CD14-positive monocyte (primary cell): ENCODE measurements around the gene CTSD. TPM values are rescaled to one million over a fixed set of nuclear protein-coding genes. Genes with fewer than 3 reads are reported as not detected.

Experiments used
- DNase-seq, 3 donors: peaks; one replicate each; pipeline ENCODE4 v3.0.0-alpha.2; 2011 to 2022
- H2AFZ ChIP-seq: 2 replicates; pipeline ENCODE4 v1.6.0; 2012; ENCODE audit warnings: mild to moderate bottlenecking, low read depth, low read length, inconsistent platforms; ENCODE audit not compliant: insufficient read depth, poor library complexity, severe bottlenecking
- H3K27ac ChIP-seq, 2 donors: 1 replicate in 1 of 2; 2 replicates in 1 of 2; pipeline ENCODE4 v1.5.1; 2012 to 2013; ENCODE audit warnings: low read length in 2 of 2, control low read depth in 1 of 2, inconsistent platforms in 1 of 2, low read depth in 1 of 2, mild to moderate bottlenecking in 1 of 2
- H3K27me3 ChIP-seq, 2 donors: one replicate each; pipeline versions ENCODE4 v1.6.0 to v1.6.1; 2011 to 2013; ENCODE audit warnings: low read length in 2 of 2; ENCODE audit not compliant: control insufficient read depth in 2 of 2, insufficient read depth in 2 of 2
- H3K36me3 ChIP-seq, 2 donors: replicated peaks in 1 of 2; 1 replicate in 1 of 2; 2 replicates in 1 of 2; pipeline versions ENCODE4 v1.5.1 to v1.6.1; 2012 to 2013; ENCODE audit warnings: low read length in 2 of 2, control low read depth in 1 of 2, inconsistent platforms in 1 of 2, mild to moderate bottlenecking in 1 of 2; ENCODE audit not compliant: insufficient read depth in 2 of 2, control insufficient read depth in 1 of 2
- H3K4me1 ChIP-seq, 2 donors: 1 replicate in 1 of 2; 2 replicates in 1 of 2; pipeline versions ENCODE4 v1.5.1 to v1.6.1; 2012 to 2013; ENCODE audit warnings: low read length in 2 of 2, control low read depth in 1 of 2, inconsistent platforms in 1 of 2, mild to moderate bottlenecking in 1 of 2, moderate library complexity in 1 of 2; ENCODE audit not compliant: insufficient read depth in 2 of 2, control insufficient read depth in 1 of 2
- H3K4me2 ChIP-seq: replicated peaks from 2 replicates; pipeline ENCODE3; 2012; ENCODE audit warnings: low read length, moderate library complexity, mild to moderate bottlenecking; ENCODE audit not compliant: poor library complexity, severe bottlenecking; ENCODE audit errors: extremely low read depth
- H3K4me3 ChIP-seq, 3 experiments: fragments of 200-600 bp in 1 of 3; sonication (generic) in 1 of 3; replicated peaks in 1 of 3; 1 replicate in 2 of 3; 2 replicates in 1 of 3; pipeline ENCODE4 v1.5.1; 2011 to 2013; ENCODE audit warnings: low read length in 3 of 3, mild to moderate bottlenecking in 3 of 3, control low read depth in 2 of 3, low read depth in 2 of 3, inconsistent platforms in 1 of 3, moderate library complexity in 1 of 3
- H3K79me2 ChIP-seq: 2 replicates; pipeline ENCODE4 v1.6.0; 2012; ENCODE audit warnings: mild to moderate bottlenecking, control low read depth, inconsistent platforms, low read length, moderate library complexity; ENCODE audit not compliant: insufficient read depth
- H3K9ac ChIP-seq: 2 replicates; pipeline ENCODE4 v1.6.0; 2017; ENCODE audit warnings: low read length, mild to moderate bottlenecking; ENCODE audit not compliant: insufficient read depth, poor library complexity, severe bottlenecking
- H3K9me3 ChIP-seq, 2 donors: replicated peaks in 1 of 2; 1 replicate in 1 of 2; 2 replicates in 1 of 2; pipeline versions ENCODE4 v1.5.1 to v1.6.1; 2012 to 2013; ENCODE audit warnings: low read length in 2 of 2, control low read depth in 1 of 2; ENCODE audit not compliant: control insufficient read depth in 1 of 2, insufficient read depth in 1 of 2
- H4K20me1 ChIP-seq: 2 replicates; pipeline ENCODE4 v1.6.0; 2012; ENCODE audit warnings: mild to moderate bottlenecking, low read length, control low read depth, moderate library complexity; ENCODE audit not compliant: insufficient read depth
- H3K27ac Mint-ChIP-seq, 7 donors: one replicate each; pipeline ENCODE4 v1.8.0; 2020; ENCODE audit warnings: mild to moderate bottlenecking in 7 of 7, mixed read lengths in 7 of 7, moderate library complexity in 6 of 7, inconsistent platforms in 2 of 7
- H3K27me3 Mint-ChIP-seq, 3 donors: one replicate each; pipeline ENCODE4 v1.8.0; 2021 to 2022; ENCODE audit warnings: low read depth in 3 of 3, mild to moderate bottlenecking in 3 of 3, mixed read lengths in 3 of 3, moderate library complexity in 3 of 3, inconsistent platforms in 1 of 3
- H3K36me3 Mint-ChIP-seq, 2 donors: one replicate each; pipeline ENCODE4 v1.8.0; 2020; ENCODE audit warnings: mixed read lengths in 2 of 2, inconsistent platforms in 1 of 2, mild to moderate bottlenecking in 1 of 2
- H3K4me1 Mint-ChIP-seq: one replicate; pipeline ENCODE4 v1.8.0; 2020; ENCODE audit warnings: mild to moderate bottlenecking, mixed read lengths
- H3K4me3 Mint-ChIP-seq, 2 donors: one replicate each; pipeline ENCODE4 v1.8.0; 2020; ENCODE audit warnings: mild to moderate bottlenecking in 2 of 2, mixed read lengths in 2 of 2, moderate library complexity in 1 of 2
- H3K9me3 Mint-ChIP-seq, 7 donors: one replicate each; pipeline ENCODE4 v1.8.0; 2020 to 2022; ENCODE audit warnings: mixed read lengths in 7 of 7, mild to moderate bottlenecking in 6 of 7, moderate library complexity in 6 of 7, inconsistent platforms in 2 of 7
- CTCF ChIP-seq: fragments of 200-600 bp; IDR thresholded peaks from one replicate; pipeline ENCODE4 v1.8.0; 2022; ENCODE audit warnings: antibody characterized with exemption, mild to moderate bottlenecking
- WGBS: methylation state at CpG from one replicate; pipeline ENCODE4 v1.1.5; 2013; ENCODE audit warnings: missing lambda C conversion rate; ENCODE audit not compliant: insufficient coverage; 5-methylcytosine and 5-hydroxymethylcytosine counted together
- intact Hi-C, 2 donors: fragments of 100-400 bp; cut with micrococcal nuclease; formaldehyde crosslinking; loops; one replicate each; pipeline versions ENCODE4 v1.15.0 to v1.15.1; 2023
- polyA plus RNA-seq, 3 donors: library from polyadenylated mRNA; depleted of rRNA in 1 of 3; unstranded in 2 of 3; stranded (reverse) in 1 of 3; fragments of 300-500 nt in 2 of 3; fragments of >200 nt in 1 of 3; fragmentation: Illumina TruSeq in 2 of 3; gene quantifications; 1 replicate in 2 of 3; 2 replicates in 1 of 3; pipeline ENCODE4 v1.2.3, GENCODE V29; 2012 to 2021

Gene CTSD
- polyA plus RNA-seq, 3 donors = 835 to 1,372 (median 855) TPM

DNA sequence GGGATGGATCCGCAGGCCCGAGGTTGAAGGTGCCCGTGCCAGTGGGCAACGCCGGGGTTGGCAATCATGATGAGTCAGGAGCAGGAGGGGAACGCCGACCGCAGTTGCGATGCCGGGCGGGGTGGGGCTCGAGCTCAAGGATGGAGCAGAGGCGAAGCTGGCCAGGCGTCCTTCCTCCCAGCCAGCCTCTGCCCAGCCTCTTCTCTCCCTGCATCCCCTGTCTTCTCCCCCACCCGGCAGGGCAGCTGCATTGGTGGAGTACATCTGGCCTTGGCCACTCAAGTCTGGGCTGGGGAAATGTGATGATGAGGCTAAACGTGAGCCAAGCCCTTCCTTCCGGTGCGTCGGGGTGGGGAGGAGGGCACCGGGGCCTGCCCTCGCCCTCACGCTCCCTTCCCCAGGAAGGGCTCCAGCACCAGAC is 17.2 kb downstream of the CTSD start:
- H3K27ac Mint-ChIP-seq = peak overlapping the region in 4 of 7 donors; percentile 4 to 74 (median 47)
- H3K36me3 ChIP-seq = no peaks in the 10 kb centered on the region
- WGBS = 60% methylated on average over 10 of the region's 22 CpGs
- peaks cover 7 to 53% of the 10 kb centered on the region in 2 donors for H3K27me3 ChIP-seq
- no peak for TF ChIP-seq CTCF
- H3K9ac ChIP-seq = no peak overlapping the region
- H3K4me3 ChIP-seq = no peak overlapping the region
- peaks cover 7 to 14% of the 10 kb centered on the region in 2 donors for H3K36me3 Mint-ChIP-seq
- no peaks in the 10 kb centered on the region for H3K79me2 ChIP-seq
- H3K4me2 ChIP-seq = peak overlapping the region; percentile 13
- no peaks in the 10 kb centered on the region for H3K9me3 ChIP-seq
- H3K9me3 Mint-ChIP-seq = peaks cover 0 to 9% (median 3%) of the 10 kb centered on the region in 7 donors
- H3K27ac ChIP-seq = peak overlapping the region in 1 of 2 donors; percentile 9
- H3K4me1 ChIP-seq = peaks cover 29 to 58% of the 10 kb centered on the region in 2 donors
- H3K27me3 Mint-ChIP-seq = peaks cover 29 to 50% (median 44%) of the 10 kb centered on the region in 3 donors
- DNase-seq = peak; percentile 56 to 76 (median 66)
- no peak overlapping the region for H2AFZ ChIP-seq
- H4K20me1 ChIP-seq = peaks cover 50% of the 10 kb centered on the region
- H3K4me3 Mint-ChIP-seq = peak overlapping the region in 1 of 2 donors; percentile 69
- intact Hi-C loops = loop anchor here in 1 of 2 donors (5.0 kb wide), 1 partner anchor 41 kb away; no protein-coding TSS in a partner anchor
- peaks cover 37% of the 10 kb centered on the region for H3K4me1 Mint-ChIP-seq

GRCh38 chr11:1745701-1746320 is 17.9 kb downstream of the CTSD start:
- H3K36me3 Mint-ChIP-seq = peaks cover 7 to 14% of the 10 kb centered on the region in 2 donors
- H3K27ac Mint-ChIP-seq = peak overlapping the region in 2 of 7 donors; percentile 1 to 10
- H3K4me3 Mint-ChIP-seq = peak overlapping the region in 1 of 2 donors; percentile 69
- peaks cover 29 to 50% (median 44%) of the 10 kb centered on the region in 3 donors for H3K27me3 Mint-ChIP-seq
- Histone ChIP-seq H3K4me3 (no peak overlapping the region), H3K9me3 (no peaks in the 10 kb centered on the region), H2AFZ (no peak overlapping the region), H3K27me3 (peaks cover 7 to 55% of the 10 kb centered on the region in 2 donors), H3K4me1 (peaks cover 25 to 51% of the 10 kb centered on the region in 2 donors), H3K79me2 (no peaks in the 10 kb centered on the region), H3K4me2 (no peak overlapping the region), H4K20me1 (peaks cover 42% of the 10 kb centered on the region), H3K9ac (no peak overlapping the region), H3K27ac (no peak overlapping the region), H3K36me3 (no peaks in the 10 kb centered on the region)
- intact Hi-C loops = loop anchor here in 1 of 2 donors (5.0 kb wide), 1 partner anchor 41 kb away; no protein-coding TSS in a partner anchor
- TF ChIP-seq CTCF = no peak
- DNase-seq = no peak
- H3K9me3 Mint-ChIP-seq = peaks cover 0 to 9% (median 3%) of the 10 kb centered on the region in 7 donors
- peaks cover 33% of the 10 kb centered on the region for H3K4me1 Mint-ChIP-seq
- 96% methylated on average over 14 of the region's 14 CpGs for WGBS
